ES-I3 (cell line): ENCODE measurements around the gene GLIPR2.

Experiments used
- H3K36me3 ChIP-seq: 2 replicates; pipeline ENCODE4 v1.6.1; 2013; ENCODE audit warnings: mild to moderate bottlenecking, low read length, control low read depth, moderate library complexity; ENCODE audit not compliant: insufficient read depth
- H3K4me1 ChIP-seq: 2 replicates; pipeline ENCODE4 v1.6.1; 2013; ENCODE audit warnings: mild to moderate bottlenecking, control low read depth, low read length; ENCODE audit not compliant: insufficient read depth
- H3K9ac ChIP-seq: 2 replicates; pipeline ENCODE4 v1.6.1; 2013; ENCODE audit warnings: low read depth, mild to moderate bottlenecking, low read length, moderate library complexity
- H3K9me3 ChIP-seq: 2 replicates; pipeline ENCODE4 v1.6.1; 2013; ENCODE audit warnings: mild to moderate bottlenecking, low read length, moderate library complexity; ENCODE audit not compliant: control insufficient read depth, insufficient read depth

The GLIPR2 gene

GRCh38 chr9:36194326-36195000, 57.9 kb downstream of the GLIPR2 start:
- Histone ChIP-seq H3K36me3 (peaks cover 9% of the 10 kb centered on the region), H3K9me3 (no peaks in the 10 kb centered on the region), H3K9ac (no peak overlapping the region), H3K4me1 (peaks cover 14% of the 10 kb centered on the region)

DNA sequence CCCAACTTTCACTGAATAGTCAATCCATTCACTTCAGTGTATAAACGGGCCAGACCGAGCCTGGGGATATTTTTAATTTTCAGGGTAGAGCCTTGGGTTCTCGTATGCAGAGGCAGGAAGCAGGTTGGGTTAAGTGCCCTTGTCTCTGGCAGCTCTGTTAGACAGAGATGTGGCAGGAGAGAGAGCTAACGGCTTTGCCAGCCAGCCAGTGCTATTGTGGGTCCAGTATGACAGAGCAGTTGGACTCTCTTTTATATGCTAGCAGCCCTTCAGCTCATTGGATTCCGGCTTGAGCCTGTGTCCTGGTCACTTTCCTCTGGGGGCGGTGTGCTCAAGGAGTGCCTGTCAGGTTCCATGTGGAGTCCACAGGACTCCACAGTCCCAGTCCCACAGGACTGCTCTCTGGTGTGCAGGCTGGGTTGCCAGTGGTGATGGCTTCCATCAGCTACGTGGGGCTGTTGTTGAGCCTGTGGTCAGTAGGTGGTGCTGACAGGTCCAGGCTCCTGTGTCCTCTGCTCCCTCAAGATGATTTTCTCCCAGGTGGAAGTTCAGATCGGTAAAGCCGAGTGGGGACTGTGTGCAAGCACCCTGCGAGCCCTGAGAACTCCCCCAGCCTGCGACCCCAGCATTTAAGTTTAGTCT, 68.5 kb downstream of the GLIPR2 start:
- Histone ChIP-seq H3K4me1 (no peaks in the 10 kb centered on the region), H3K36me3 (peaks cover 45% of the 10 kb centered on the region), H3K9me3 (no peaks in the 10 kb centered on the region), H3K9ac (no peak overlapping the region)

DNA sequence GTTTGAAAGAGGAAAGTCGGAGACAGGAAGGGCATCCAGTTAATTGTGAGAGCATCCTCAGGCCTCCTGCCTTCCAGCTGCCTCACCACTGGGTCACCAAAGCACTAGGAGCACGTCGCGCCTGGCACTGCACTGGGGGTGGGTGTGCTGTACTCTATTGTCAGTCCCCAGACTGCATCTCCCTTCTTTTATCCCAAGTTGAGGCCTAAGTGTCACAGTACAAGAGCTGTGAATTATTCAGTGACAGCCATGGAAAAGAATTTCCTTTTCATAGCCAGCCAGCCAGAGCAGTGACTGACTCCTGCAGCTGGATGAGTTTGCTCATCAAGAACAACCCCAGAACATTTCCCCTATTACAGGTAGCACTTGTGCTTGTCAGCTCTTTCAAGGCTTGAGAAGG, 70.5 kb downstream of the GLIPR2 start:
- Histone ChIP-seq H3K9me3 (no peaks in the 10 kb centered on the region), H3K36me3 (peaks cover 45% of the 10 kb centered on the region), H3K4me1 (no peaks in the 10 kb centered on the region), H3K9ac (no peak overlapping the region)

GRCh38 chr9:36207546-36208012, 71.0 kb downstream of the GLIPR2 start:
- Histone ChIP-seq H3K4me1 (no peaks in the 10 kb centered on the region), H3K9ac (no peak overlapping the region), H3K36me3 (peaks cover 41% of the 10 kb centered on the region), H3K9me3 (no peaks in the 10 kb centered on the region)

GRCh38 chr9:36208521-36209253, 72.2 kb downstream of the GLIPR2 start:
- Histone ChIP-seq H3K9ac (no peak overlapping the region), H3K9me3 (no peaks in the 10 kb centered on the region), H3K36me3 (peaks cover 40% of the 10 kb centered on the region), H3K4me1 (no peaks in the 10 kb centered on the region)

DNA sequence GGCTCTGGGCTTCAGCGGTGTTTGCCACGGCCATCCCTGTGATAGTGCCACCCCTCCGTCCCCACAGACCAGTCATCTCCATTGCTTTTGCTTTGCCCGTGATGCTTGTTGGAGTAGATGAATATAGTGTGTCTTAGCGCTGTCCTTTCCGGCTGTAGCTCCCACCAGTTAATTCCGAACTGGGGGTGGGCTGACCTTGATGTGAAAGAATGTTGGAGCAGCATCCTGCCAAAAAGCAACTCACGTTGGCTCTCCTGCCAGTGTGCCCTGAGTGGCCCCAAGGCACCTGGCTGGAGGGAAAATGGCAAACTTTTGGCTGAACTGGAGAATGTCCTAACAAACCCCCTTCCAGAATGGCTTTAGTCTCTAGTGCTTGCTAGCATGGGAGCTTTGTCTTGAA, 74.2 kb downstream of the GLIPR2 start:
- peaks cover 25% of the 10 kb centered on the region for H3K36me3 ChIP-seq
- H3K9ac ChIP-seq: no peak overlapping the region
- H3K4me1 ChIP-seq: no peaks in the 10 kb centered on the region
- no peaks in the 10 kb centered on the region for H3K9me3 ChIP-seq

DNA sequence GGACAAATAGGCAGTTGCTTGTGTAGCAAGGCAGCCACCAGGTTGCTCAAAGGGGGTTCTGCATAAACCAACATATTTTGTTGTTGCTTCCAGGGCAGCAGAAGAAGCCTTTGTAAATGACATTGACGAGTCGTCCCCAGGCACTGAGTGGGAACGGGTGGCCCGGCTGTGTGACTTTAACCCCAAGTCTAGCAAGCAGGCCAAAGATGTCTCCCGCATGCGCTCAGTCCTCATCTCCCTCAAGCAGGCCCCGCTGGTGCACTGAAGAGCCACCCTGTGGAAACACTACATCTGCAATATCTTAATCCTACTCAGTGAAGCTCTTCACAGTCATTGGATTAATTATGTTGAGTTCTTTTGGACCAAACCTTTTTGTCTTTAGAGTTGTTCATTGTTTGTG, 75.0 kb downstream of the GLIPR2 start:
- no peaks in the 10 kb centered on the region for H3K9me3 ChIP-seq
- no peaks in the 10 kb centered on the region for H3K4me1 ChIP-seq
- H3K9ac ChIP-seq: no peak overlapping the region
- peaks cover 18% of the 10 kb centered on the region for H3K36me3 ChIP-seq

- Histone ChIP-seq H3K9ac (no peak overlapping the region), H3K4me1 (no peaks in the 10 kb centered on the region), H3K9me3 (no peaks in the 10 kb centered on the region), H3K36me3 (peaks cover 18% of the 10 kb centered on the region)
These were observed 76.9 kb downstream of the GLIPR2 start for GRCh38 chr9:36213387-36213786.
